Stomach (tissue), 9 donors: ENCODE results near the gene SLC7A10. TPM values are rescaled to one million over a fixed set of nuclear protein-coding genes. Genes with fewer than 3 reads are reported as not detected.

Experiments
- DNase-seq, 2 donors: peaks; one replicate each; pipeline versions ENCODE4 v3.0.0 to v3.0.0-alpha.2; 2013 to 2019
- H3K27ac ChIP-seq, 5 donors: fragments of 200-600 bp in 4 of 5; sonication (generic) in 4 of 5; one replicate each; pipeline ENCODE4 v1.5.1; 2013 to 2019; ENCODE audit warnings: mild to moderate bottlenecking in 1 of 5, moderate library complexity in 1 of 5
- H3K27me3 ChIP-seq, 3 donors: fragments of 200-600 bp; sonication (generic); one replicate each; pipeline ENCODE4 v1.5.1; 2017 to 2019; ENCODE audit warnings: mixed run types in 1 of 3
- H3K36me3 ChIP-seq, 4 donors: fragments of 200-600 bp; sonication (generic); 1 replicate in 3 of 4; 2 replicates in 1 of 4; pipeline ENCODE4 v1.5.1; 2016 to 2019
- H3K4me1 ChIP-seq, 4 donors: fragments of 200-600 bp; sonication (generic); one replicate each; pipeline ENCODE4 v1.5.1; 2016 to 2019
- H3K4me3 ChIP-seq, 4 donors: fragments of 200-600 bp; sonication (generic) in 3 of 4; one replicate each; pipeline ENCODE4 v1.5.1; 2016 to 2019; ENCODE audit warnings: mild to moderate bottlenecking in 1 of 4
- H3K9me3 ChIP-seq, 4 donors: fragments of 200-600 bp; sonication (generic); one replicate each; pipeline ENCODE4 v1.5.1; 2016 to 2019
- EP300 ChIP-seq: sonication (generic); formaldehyde crosslinking; IDR thresholded peaks from one replicate; pipeline ENCODE4 v1.6.1; 2017; ENCODE audit warnings: antibody characterized with exemption
- POLR2A ChIP-seq, 4 donors: fragments of 450-650 bp; IDR thresholded peaks; one replicate each; pipeline ENCODE4 v1.6.1; 2016; ENCODE audit warnings: antibody characterized with exemption in 4 of 4, control low read depth in 2 of 4, mild to moderate bottlenecking in 1 of 4, moderate library complexity in 1 of 4
- POLR2AphosphoS5 ChIP-seq, 3 donors: sonication (generic); formaldehyde crosslinking; IDR thresholded peaks; one replicate each; pipeline ENCODE4 v1.6.1; 2016; ENCODE audit warnings: antibody characterized with exemption in 3 of 3
- WGBS, 5 donors: extraction: QIAGEN DNeasy Blood & Tissue Kit in 3 of 5; methylation state at CpG; one replicate each; pipeline versions ENCODE4 v1.1.5 to v1.1.7; 2013 to 2018; 5-methylcytosine and 5-hydroxymethylcytosine counted together
- intact Hi-C: fragments of 100-400 bp; cut with DNase I; formaldehyde crosslinking; loops from one replicate; pipeline ENCODE4 v1.15.1; 2023; ENCODE audit warnings: low total_unique reads
- polyA plus RNA-seq, 3 donors: library from polyadenylated mRNA; stranded (reverse); fragments of 200-250 nt; gene quantifications; one replicate each; pipeline ENCODE4 v1.2.3, GENCODE V29; 2013
- total RNA-seq, 5 donors: library from RNA; depleted of rRNA; stranded (reverse); fragments of >200 nt; gene quantifications; one replicate each; pipeline versions ENCODE4 v1.1.0 to v1.2.3, GENCODE V29; 2014 to 2016
- TF ChIP-seq, protein P1 (sequence below), 7 experiments: fragments of 450-650 bp in 4 of 7; fragments of 200-600 bp in 3 of 7; sonication (generic) in 3 of 7; IDR thresholded peaks; one replicate each; pipeline ENCODE4 v1.5.1; 2016 to 2019; ENCODE audit warnings: antibody characterized with exemption in 7 of 7, control low read depth in 2 of 7, mild to moderate bottlenecking in 1 of 7
- donor health status: healthy with polysubstance abuse.
- donor health status: Bipolar disorder and iron deficiency.
- donor health status: healthy.

SLC7A10 gene
- total and polyA plus RNA-seq, 8 donors, result 0.73 TPM; not detected in 7

DNA sequence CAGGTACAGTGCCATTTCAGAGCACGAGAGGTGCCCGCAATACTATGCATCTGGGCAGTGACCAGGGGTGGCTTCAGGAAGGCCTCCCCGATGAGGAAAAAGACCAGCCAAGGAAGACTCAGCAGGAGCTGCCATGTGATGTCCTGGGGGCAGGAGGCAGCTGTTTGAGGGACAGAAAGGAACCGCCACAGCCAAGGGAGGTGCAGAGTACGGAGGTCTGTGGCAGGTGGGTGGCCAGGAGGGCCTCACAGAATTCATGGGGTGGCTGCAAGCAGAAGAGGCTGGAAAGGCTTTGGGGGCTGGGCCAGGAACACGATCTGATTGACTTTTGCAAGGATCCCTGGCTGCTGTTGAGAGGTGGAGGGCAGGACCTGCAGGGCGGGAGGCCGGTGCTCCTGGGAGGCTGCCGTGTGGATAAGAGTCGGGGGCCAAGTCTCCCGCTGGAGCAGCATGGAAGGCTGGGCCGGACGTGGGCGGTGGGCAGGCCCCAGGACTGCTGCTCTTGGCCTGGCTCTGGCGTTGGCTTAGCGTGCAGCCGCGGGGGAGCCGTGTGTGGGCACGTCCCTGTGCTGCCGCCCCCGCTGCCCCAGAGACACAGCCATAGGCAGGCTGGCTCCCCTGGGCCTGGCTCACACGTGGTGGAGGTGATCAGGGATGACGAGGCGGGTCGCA lies 47.6 kb upstream of the SLC7A10 start:
- H3K4me1 ChIP-seq, result peaks cover 28 to 48% (median 42%) of the 10 kb centered on the region in 4 donors
- H3K4me3 ChIP-seq, result no peak overlapping the region
- H3K9me3 ChIP-seq, result no peaks in the 10 kb centered on the region
- 69 to 90% (median 81%) methylated on average over 11 to 26 of the region's 26 CpGs for WGBS, 5 donors
- H3K36me3 ChIP-seq, result no peaks in the 10 kb centered on the region
- TF ChIP-seq POLR2AphosphoS5 (IDR thresholded peaks at IDR 0.05) (no peak), EP300 (no peak)
- TF ChIP-seq, protein P1, sequence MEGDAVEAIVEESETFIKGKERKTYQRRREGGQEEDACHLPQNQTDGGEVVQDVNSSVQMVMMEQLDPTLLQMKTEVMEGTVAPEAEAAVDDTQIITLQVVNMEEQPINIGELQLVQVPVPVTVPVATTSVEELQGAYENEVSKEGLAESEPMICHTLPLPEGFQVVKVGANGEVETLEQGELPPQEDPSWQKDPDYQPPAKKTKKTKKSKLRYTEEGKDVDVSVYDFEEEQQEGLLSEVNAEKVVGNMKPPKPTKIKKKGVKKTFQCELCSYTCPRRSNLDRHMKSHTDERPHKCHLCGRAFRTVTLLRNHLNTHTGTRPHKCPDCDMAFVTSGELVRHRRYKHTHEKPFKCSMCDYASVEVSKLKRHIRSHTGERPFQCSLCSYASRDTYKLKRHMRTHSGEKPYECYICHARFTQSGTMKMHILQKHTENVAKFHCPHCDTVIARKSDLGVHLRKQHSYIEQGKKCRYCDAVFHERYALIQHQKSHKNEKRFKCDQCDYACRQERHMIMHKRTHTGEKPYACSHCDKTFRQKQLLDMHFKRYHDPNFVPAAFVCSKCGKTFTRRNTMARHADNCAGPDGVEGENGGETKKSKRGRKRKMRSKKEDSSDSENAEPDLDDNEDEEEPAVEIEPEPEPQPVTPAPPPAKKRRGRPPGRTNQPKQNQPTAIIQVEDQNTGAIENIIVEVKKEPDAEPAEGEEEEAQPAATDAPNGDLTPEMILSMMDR (IDR thresholded peaks at IDR 0.05), result no peak
- peak overlapping the region in 1 of 5 donors; percentile 83 for H3K27ac ChIP-seq
- peaks cover 0 to 6% (median 0%) of the 10 kb centered on the region in 3 donors for H3K27me3 ChIP-seq
- DNase-seq, result no peak
- intact Hi-C loops, result no loop called here

GRCh38 chr19:33271246-33272021 lies 45.8 kb upstream of the SLC7A10 start:
- Histone ChIP-seq H3K4me3 (no peak overlapping the region), H3K27me3 (peaks cover 0 to 6% (median 0%) of the 10 kb centered on the region in 3 donors), H3K27ac (no peak overlapping the region), H3K9me3 (no peaks in the 10 kb centered on the region), H3K4me1 (peaks cover 25 to 37% (median 34%) of the 10 kb centered on the region in 4 donors), H3K36me3 (no peaks in the 10 kb centered on the region)
- WGBS, 5 donors, result 85 to 93% (median 90%) methylated on average over 12 of the region's 12 CpGs
- intact Hi-C loops, result no loop called here
- no peak for TF ChIP-seq EP300
- TF ChIP-seq, protein P1 (IDR thresholded peaks at IDR 0.05), result no peak
- DNase-seq, result no peak

- no peak for DNase-seq
- no peaks in the 10 kb centered on the region for H3K36me3 ChIP-seq
- TF ChIP-seq POLR2A (IDR thresholded peaks at IDR 0.05) (no peak), POLR2AphosphoS5 (IDR thresholded peaks at IDR 0.05) (no peak), EP300 (no peak)
- TF ChIP-seq, protein P1 (IDR thresholded peaks at IDR 0.05), result no peak
- H3K4me3 ChIP-seq, result no peak overlapping the region
- H3K27me3 ChIP-seq, result peaks cover 0 to 6% (median 0%) of the 10 kb centered on the region in 3 donors
- intact Hi-C loops, result no loop called here
- 88 to 96% (median 94%) methylated on average over 1 of the region's 1 CpG for WGBS, 5 donors
- H3K27ac ChIP-seq, result no peak overlapping the region
- H3K4me1 ChIP-seq, result peaks cover 19 to 30% (median 27%) of the 10 kb centered on the region in 4 donors
- H3K9me3 ChIP-seq, result no peaks in the 10 kb centered on the region
Measured at GRCh38 chr19:33270769-33271168, 45.1 kb upstream of the SLC7A10 start.

DNA sequence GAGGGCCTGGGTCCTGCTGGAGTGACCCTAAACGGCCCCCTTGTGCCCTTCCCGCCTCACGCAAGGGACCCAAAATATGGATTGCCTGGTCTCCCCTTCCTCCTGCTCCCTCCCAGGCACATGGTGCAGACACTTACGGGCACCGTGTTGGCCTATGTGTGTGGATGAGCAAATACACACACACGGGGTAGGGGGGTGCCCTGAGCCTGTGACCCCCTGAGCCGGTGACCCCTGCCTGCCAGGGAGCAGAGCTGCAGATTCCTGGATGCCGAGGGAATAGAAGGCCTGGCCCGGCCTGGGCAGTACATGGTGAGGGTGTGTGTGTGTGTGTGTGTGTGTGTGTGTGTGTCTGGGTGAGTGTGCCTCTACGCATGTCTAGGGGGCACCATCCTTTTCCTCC lies 43.4 kb upstream of the SLC7A10 start:
- H3K4me1 ChIP-seq, result peaks cover 7 to 13% (median 10%) of the 10 kb centered on the region in 4 donors
- H3K9me3 ChIP-seq, result no peaks in the 10 kb centered on the region
- H3K36me3 ChIP-seq, result no peaks in the 10 kb centered on the region
- H3K27ac ChIP-seq, result peak overlapping the region in 1 of 5 donors; percentile 27
- TF ChIP-seq, protein P1 (IDR thresholded peaks at IDR 0.05), result no peak
- TF ChIP-seq EP300 (no peak), POLR2A (IDR thresholded peaks at IDR 0.05) (no peak), POLR2AphosphoS5 (IDR thresholded peaks at IDR 0.05) (no peak)
- 80 to 92% (median 83%) methylated on average over 4 to 10 of the region's 10 CpGs for whole genome bisulfite sequencing, 5 donors
- intact Hi-C loops, result no loop called here
- H3K27me3 ChIP-seq, result peaks cover 0 to 6% (median 0%) of the 10 kb centered on the region in 3 donors
- no peak overlapping the region for H3K4me3 ChIP-seq
- no peak for DNase-seq
